GM23248 (cell line): ENCODE data around the gene CREB3L1. TPM values are rescaled to one million over a fixed set of nuclear protein-coding genes. Genes with fewer than 3 reads are reported as not detected.

Source experiments
- DNase-seq: peaks from one replicate; pipeline ENCODE4 v3.0.0-alpha.2; 2015
- H2AFZ ChIP-seq: fragments of 200-600 bp; sonication (generic); 2 replicates; pipeline ENCODE4 v1.6.1; 2016; ENCODE audit warnings: antibody characterized with exemption
- H3F3A ChIP-seq: fragments of 200-600 bp; sonication (generic); 2 replicates; pipeline ENCODE4 v1.6.1; 2016; ENCODE audit warnings: mild to moderate bottlenecking, antibody characterized with exemption, mixed run types; ENCODE audit not compliant: insufficient read depth
- H3K27ac ChIP-seq: fragments of 200-600 bp; sonication (generic); 2 replicates; pipeline ENCODE4 v1.5.1; 2016; ENCODE audit warnings: mild to moderate bottlenecking
- H3K27me3 ChIP-seq: fragments of 200-600 bp; sonication (generic); replicated peaks from 2 replicates; pipeline ENCODE4 v1.6.1; 2016; ENCODE audit warnings: mild to moderate bottlenecking; ENCODE audit not compliant: insufficient read depth
- H3K36me3 ChIP-seq: fragments of 200-600 bp; sonication (generic); 2 replicates; pipeline ENCODE4 v1.6.1; 2016; ENCODE audit warnings: low read depth, mild to moderate bottlenecking
- H3K4me1 ChIP-seq: fragments of 200-600 bp; sonication (generic); 2 replicates; pipeline ENCODE4 v1.6.1; 2016; ENCODE audit warnings: mild to moderate bottlenecking; ENCODE audit not compliant: insufficient read depth
- H3K4me2 ChIP-seq: fragments of 200-600 bp; sonication (generic); one replicate; pipeline ENCODE4 v1.6.1; 2016; ENCODE audit warnings: mild to moderate bottlenecking; ENCODE audit not compliant: unreplicated experiment
- H3K4me3 ChIP-seq: fragments of 200-600 bp; sonication (generic); 2 replicates; pipeline ENCODE4 v1.5.1; 2016; ENCODE audit warnings: mild to moderate bottlenecking
- H3K79me2 ChIP-seq: fragments of 200-600 bp; sonication (generic); 2 replicates; pipeline ENCODE4 v1.6.1; 2016; ENCODE audit warnings: mild to moderate bottlenecking; ENCODE audit not compliant: insufficient read depth
- H3K9ac ChIP-seq: fragments of 200-600 bp; sonication (generic); 2 replicates; pipeline ENCODE4 v1.6.1; 2016; ENCODE audit warnings: mild to moderate bottlenecking
- H3K9me2 ChIP-seq: fragments of 200-600 bp; sonication (generic); 2 replicates; pipeline ENCODE4 v1.6.1; 2016; ENCODE audit warnings: mixed run types, mild to moderate bottlenecking, moderate library complexity; ENCODE audit not compliant: insufficient read depth
- H3K9me3 ChIP-seq: fragments of 200-600 bp; sonication (generic); one replicate; pipeline ENCODE4 v1.6.1; 2017; ENCODE audit warnings: low read depth
- H4K20me1 ChIP-seq: fragments of 200-600 bp; sonication (generic); 2 replicates; pipeline ENCODE4 v1.6.0; 2016; ENCODE audit not compliant: insufficient read depth
- EZH2 ChIP-seq: fragments of 200-600 bp; sonication (generic); IDR thresholded peaks from 2 replicates; pipeline ENCODE4 v1.6.1; 2018; ENCODE audit warnings: antibody characterized with exemption, mild to moderate bottlenecking; ENCODE audit not compliant: insufficient read depth, poor library complexity, severe bottlenecking
- EZH2phosphoT487 ChIP-seq: fragments of 200-600 bp; sonication (generic); IDR thresholded peaks from 2 replicates; pipeline ENCODE4 v1.6.1; 2018; ENCODE audit warnings: antibody characterized with exemption, moderate library complexity, mild to moderate bottlenecking, low read depth; ENCODE audit not compliant: insufficient read depth
- WGBS, 2 experiments: methylation state at CpG; one replicate each; pipeline ENCODE4 v1.1.6; 2015 to 2017; ENCODE audit warnings: low lambda C conversion rate in 2 of 2, low coverage in 1 of 2; ENCODE audit errors: missing lambda C conversion rate in 2 of 2; 5-methylcytosine and 5-hydroxymethylcytosine counted together
- in situ Hi-C: fragments of 300-500 bp; cut with MboI; formaldehyde crosslinking; loops from 2 replicates; pipeline ENCODE4 v1.15.0; 2020
- polyA plus RNA-seq: library from polyadenylated mRNA; unstranded; fragments of >200 nt; fragmentation: Nextera tagmentation; extraction: Ambion mirVana; gene quantifications from 2 replicates; pipeline ENCODE4 v1.2.1, GENCODE V29; 2016
- total RNA-seq: library from RNA; depleted of rRNA; stranded (reverse); fragments of >200 nt; shearing (Covaris generic); gene quantifications from 2 replicates; pipeline ENCODE4 v1.2.3, GENCODE V29; 2014

The CREB3L1 gene
- total and polyA plus RNA-seq, 2 experiments from 2014 or later = 37.7 to 146 TPM

DNA sequence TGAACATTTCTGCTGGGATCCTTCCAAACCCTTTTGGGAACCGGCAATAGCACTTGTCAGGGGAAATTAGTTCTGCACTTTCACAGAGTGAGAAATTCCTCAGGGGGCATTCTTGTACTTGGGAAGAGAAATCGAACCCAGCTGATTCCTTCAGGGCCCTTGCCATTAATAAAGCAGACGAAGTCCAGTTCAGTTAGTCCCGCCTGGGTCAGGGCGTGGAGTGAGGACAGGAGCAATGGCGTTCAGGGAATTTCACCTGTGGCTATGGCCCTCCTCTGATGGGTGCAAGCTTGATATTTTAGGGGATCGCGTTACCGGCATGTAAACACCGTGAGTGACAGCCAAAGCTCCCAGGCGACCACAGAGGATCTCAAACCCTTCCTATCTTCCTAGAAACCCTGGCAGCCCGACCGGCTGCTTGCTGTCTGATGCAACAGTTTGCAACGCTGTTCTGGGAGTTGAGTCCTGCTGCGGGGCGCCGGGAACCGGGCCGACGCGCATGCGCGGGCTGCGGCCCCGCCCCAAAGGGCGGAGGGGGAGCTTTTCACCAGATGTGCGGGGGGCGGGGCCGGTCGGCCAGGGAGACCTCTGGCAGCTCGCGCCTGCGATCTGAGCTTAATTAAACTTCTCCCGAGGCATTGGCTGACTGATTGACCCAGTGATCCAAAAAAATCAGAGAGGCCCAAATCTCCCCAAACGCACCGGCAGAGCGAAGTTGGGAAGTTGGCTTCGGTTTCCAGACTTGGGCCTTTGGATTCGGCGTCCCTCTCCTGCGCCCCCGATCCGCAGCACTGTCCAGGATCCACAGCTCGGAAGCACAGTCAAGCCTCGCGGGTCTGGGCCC is 34.3 kb upstream of the CREB3L1 start:
- H3K9me2 ChIP-seq = no peaks in the 10 kb centered on the region
- H3K79me2 ChIP-seq = no peaks in the 10 kb centered on the region
- peaks cover 45% of the 10 kb centered on the region for H3F3A ChIP-seq
- H3K27ac ChIP-seq = peak overlapping the region; percentile 98
- 0 to 1% methylated on average over 35 to 46 of the region's 46 CpGs for WGBS, 2 experiments
- no peak for TF ChIP-seq EZH2phosphoT487
- TF ChIP-seq EZH2 = no peak
- H3K9me3 ChIP-seq = no peaks in the 10 kb centered on the region
- peak overlapping the region; percentile 69 for H3K4me3 ChIP-seq
- peak overlapping the region; percentile 72 for H3K4me2 ChIP-seq
- in situ Hi-C loops = loop anchor here (5.0 kb wide), 1 partner anchor 69 kb away; no protein-coding TSS in a partner anchor
- peak overlapping the region; percentile 92 for H3K9ac ChIP-seq
- no peaks in the 10 kb centered on the region for H3K36me3 ChIP-seq
- peak overlapping the region; percentile 64 for H2AFZ ChIP-seq
- H3K4me1 ChIP-seq = peaks cover 54% of the 10 kb centered on the region
- H3K27me3 ChIP-seq = no peaks in the 10 kb centered on the region
- DNase-seq = peak; percentile 96
- H4K20me1 ChIP-seq = no peaks in the 10 kb centered on the region

- Histone ChIP-seq H3K4me1 (peaks cover 58% of the 10 kb centered on the region), H3F3A (peaks cover 44% of the 10 kb centered on the region), H3K4me2 (peak overlapping the region; percentile 72), H3K36me3 (no peaks in the 10 kb centered on the region), H3K4me3 (peak overlapping the region; percentile 69), H3K9ac (peak overlapping the region; percentile 92), H3K27ac (peak overlapping the region; percentile 98), H4K20me1 (no peaks in the 10 kb centered on the region), H2AFZ (peak overlapping the region; percentile 64), H3K27me3 (no peaks in the 10 kb centered on the region), H3K9me3 (no peaks in the 10 kb centered on the region), H3K79me2 (no peaks in the 10 kb centered on the region), H3K9me2 (no peaks in the 10 kb centered on the region)
- no peak for TF ChIP-seq EZH2phosphoT487
- no peak for TF ChIP-seq EZH2
- in situ Hi-C loops = loop anchor here (5.0 kb wide), 1 partner anchor 69 kb away; no protein-coding TSS in a partner anchor
- DNase-seq = no peak
- 6% methylated on average over 8 of the region's 8 CpGs for WGBS, 2 experiments
Measured at GRCh38 chr11:46243796-46244109, 33.7 kb upstream of the CREB3L1 start.

DNA sequence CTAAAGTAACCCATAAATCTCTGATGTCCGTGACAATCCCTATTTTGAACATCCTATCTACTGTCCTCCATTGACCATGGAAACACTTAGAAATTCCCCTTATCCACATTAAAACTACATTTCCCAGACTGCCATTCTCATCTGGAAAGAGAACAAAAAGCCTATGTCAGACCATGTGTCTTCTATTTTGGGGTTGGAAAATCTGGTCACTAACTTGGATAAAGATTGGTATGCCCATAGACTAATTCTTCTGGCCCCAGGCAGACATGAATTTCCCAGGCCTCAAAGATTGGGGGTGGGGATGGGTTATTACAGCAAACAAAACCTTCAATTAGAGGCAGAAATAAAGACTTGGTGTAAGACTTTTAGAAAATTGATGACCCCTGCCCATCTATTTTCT is 30.9 kb upstream of the CREB3L1 start:
- Histone ChIP-seq H3K27me3 (no peaks in the 10 kb centered on the region), H3K27ac (peak overlapping the region; percentile 99), H3K9ac (peak overlapping the region; percentile 83), H3K4me2 (peak overlapping the region; percentile 48), H3K79me2 (no peaks in the 10 kb centered on the region), H3K9me3 (no peaks in the 10 kb centered on the region), H3K36me3 (no peaks in the 10 kb centered on the region), H3K4me3 (no peak overlapping the region), H3F3A (peaks cover 55% of the 10 kb centered on the region), H2AFZ (no peak overlapping the region), H3K9me2 (no peaks in the 10 kb centered on the region), H4K20me1 (no peaks in the 10 kb centered on the region), H3K4me1 (peaks cover 67% of the 10 kb centered on the region)
- peak; percentile 83 for DNase-seq
- in situ Hi-C loops = no loop called here
- TF ChIP-seq EZH2 = no peak
- no peak for TF ChIP-seq EZH2phosphoT487
- WGBS, 2 experiments = 52 to 64% methylated on average over 1 of the region's 1 CpG

DNA sequence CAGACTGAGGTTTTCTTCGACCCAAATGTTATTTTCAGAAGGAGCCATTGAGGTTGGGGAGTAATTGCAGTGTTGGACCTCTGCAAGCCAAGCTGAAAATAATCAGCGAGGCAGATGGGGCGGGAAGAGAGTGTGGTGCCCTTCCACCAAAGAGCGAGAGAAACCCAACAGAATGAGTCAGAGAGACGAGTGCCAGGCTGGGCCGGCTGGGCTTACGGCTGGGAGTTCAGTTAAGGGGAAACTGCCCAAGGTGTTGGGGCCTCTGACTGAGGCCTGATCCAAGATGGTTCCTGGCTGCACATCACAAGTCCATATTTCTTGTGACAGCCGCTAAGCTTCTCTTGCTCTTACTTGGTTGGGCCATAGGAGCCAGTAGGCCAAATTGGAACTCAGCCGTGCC is 30.4 kb upstream of the CREB3L1 start:
- Histone ChIP-seq H3K9ac (peak overlapping the region; percentile 83), H2AFZ (peak overlapping the region; percentile 37), H3K27ac (peak overlapping the region; percentile 99), H4K20me1 (no peaks in the 10 kb centered on the region), H3K4me1 (peaks cover 66% of the 10 kb centered on the region), H3K27me3 (no peaks in the 10 kb centered on the region), H3K9me3 (no peaks in the 10 kb centered on the region), H3K4me3 (no peak overlapping the region), H3F3A (peaks cover 51% of the 10 kb centered on the region), H3K79me2 (no peaks in the 10 kb centered on the region), H3K4me2 (peak overlapping the region; percentile 48), H3K9me2 (no peaks in the 10 kb centered on the region), H3K36me3 (no peaks in the 10 kb centered on the region)
- DNase-seq = peak; percentile 85
- in situ Hi-C loops = no loop called here
- TF ChIP-seq EZH2 = no peak
- no peak for TF ChIP-seq EZH2phosphoT487
- WGBS, 2 experiments = 4 to 5% methylated on average over 9 of the region's 9 CpGs
